TTC549 (cell line): ENCODE results near the gene ROBO1.

Experiments used
- FAIRE-seq: peaks from 2 replicates; lab custom pipeline; 2012; peaks lifted over from hg19 to GRCh38; lab: Jason Lieb, UNC

The ROBO1 gene

GRCh38 chr3:78871048-78871447 is 896.8 kb downstream of the ROBO1 start:
- FAIRE-seq, result no peak

- no peak for FAIRE-seq
Measured at GRCh38 chr3:78870484-78870883, 897.3 kb downstream of the ROBO1 start.

GRCh38 chr3:78868570-78868969 is 899.2 kb downstream of the ROBO1 start:
- no peak for FAIRE-seq

- no peak for FAIRE-seq
Measured at GRCh38 chr3:78867409-78868372, 900.1 kb downstream of the ROBO1 start.

- no peak for FAIRE-seq
Measured at GRCh38 chr3:78863306-78864203, 904.2 kb downstream of the ROBO1 start.

GRCh38 chr3:78861156-78861555 is 906.6 kb downstream of the ROBO1 start:
- no peak for FAIRE-seq

- FAIRE-seq, result no peak
Measured at GRCh38 chr3:78860567-78860966, 907.2 kb downstream of the ROBO1 start.

- no peak for FAIRE-seq
Measured at GRCh38 chr3:78858910-78859309, 908.9 kb downstream of the ROBO1 start.

GRCh38 chr3:78858174-78858573 is 909.6 kb downstream of the ROBO1 start:
- no peak for FAIRE-seq

- no peak for FAIRE-seq
Measured at GRCh38 chr3:78857494-78858111, 910.2 kb downstream of the ROBO1 start.

- FAIRE-seq, result no peak
Measured at GRCh38 chr3:78856164-78856563, 911.6 kb downstream of the ROBO1 start.

- no peak for FAIRE-seq
Measured at GRCh38 chr3:78855190-78855589, 912.6 kb downstream of the ROBO1 start.

GRCh38 chr3:78848392-78849288 is 919.2 kb downstream of the ROBO1 start:
- FAIRE-seq, result no peak

GRCh38 chr3:78847603-78848002 is 920.2 kb downstream of the ROBO1 start:
- FAIRE-seq, result no peak

GRCh38 chr3:78847203-78847602 is 920.6 kb downstream of the ROBO1 start:
- no peak for FAIRE-seq

- FAIRE-seq, result no peak
Measured at GRCh38 chr3:78846718-78847117, 921.1 kb downstream of the ROBO1 start.

GRCh38 chr3:78845605-78846004 is 922.2 kb downstream of the ROBO1 start:
- no peak for FAIRE-seq

- FAIRE-seq, result no peak
Measured at GRCh38 chr3:78844307-78844706, 923.5 kb downstream of the ROBO1 start.

GRCh38 chr3:78839693-78840092 is 928.1 kb downstream of the ROBO1 start:
- no peak for FAIRE-seq

GRCh38 chr3:78838362-78838761 is 929.4 kb downstream of the ROBO1 start:
- FAIRE-seq, result no peak

- no peak for FAIRE-seq
Measured at GRCh38 chr3:78834910-78835309, 932.9 kb downstream of the ROBO1 start.
